Pancreas (tissue), 10 donors: ENCODE measurements around the gene EFHD2. TPM values are rescaled to one million over a fixed set of nuclear protein-coding genes. Genes with fewer than 3 reads are reported as not detected.

Experiments used
- ATAC-seq, 4 donors: fragments of 200-7000 bp; cut with Tn5 transposase; one replicate each; pipeline versions ENCODE4 v1.8.0 to v1.9.1; 2020; ENCODE audit warnings: mild to moderate bottlenecking in 4 of 4, moderate library complexity in 4 of 4
- DNase-seq, 6 donors: peaks; one replicate each; pipeline ENCODE4 v3.0.0-alpha.2; 2020
- FAIRE-seq: peaks from 2 replicates; lab custom pipeline; 2012; peaks lifted over from hg19 to GRCh38; lab: Jason Lieb, UNC
- H3K27ac ChIP-seq, 4 donors: fragments of 200-600 bp; sonication (generic); 1 replicate in 3 of 4; 2 replicates in 1 of 4; pipeline versions ENCODE4 v1.5.0 to v1.8.0; 2020
- H3K27me3 ChIP-seq, 4 donors: fragments of 200-600 bp; one replicate each; pipeline ENCODE4 v1.8.0; 2021
- H3K36me3 ChIP-seq, 3 donors: fragments of 200-600 bp; sonication (generic) in 1 of 3; one replicate each; pipeline versions ENCODE4 v1.5.0 to v1.8.0; 2020 to 2021
- H3K4me1 ChIP-seq, 3 donors: fragments of 200-600 bp; one replicate each; pipeline ENCODE4 v1.8.0; 2021
- H3K4me3 ChIP-seq, 4 donors: fragments of 200-600 bp; sonication (generic) in 2 of 4; one replicate each; pipeline versions ENCODE4 v1.5.0 to v1.8.0; 2020 to 2021
- H3K9me3 ChIP-seq, 4 donors: fragments of 200-600 bp; one replicate each; pipeline ENCODE4 v1.8.0; 2021
- CTCF ChIP-seq, 4 donors: fragments of 200-600 bp; sonication (generic) in 3 of 4; IDR thresholded peaks; one replicate each; pipeline versions ENCODE4 v1.5.0 to v1.8.0; 2021; ENCODE audit warnings: antibody characterized with exemption in 4 of 4
- WGBS, 2 donors: extraction: QIAGEN DNeasy Blood & Tissue Kit; methylation state at CpG; one replicate each; pipeline ENCODE4 v1.1.7; 2013; 5-methylcytosine and 5-hydroxymethylcytosine counted together
- intact Hi-C, 3 donors: fragments of 100-400 bp; cut with DNase I; formaldehyde crosslinking; loops; one replicate each; pipeline versions ENCODE4 v1.11.1 to v1.14.2; 2022
- polyA plus RNA-seq, 2 donors: library from polyadenylated mRNA; stranded (reverse); fragments of 200-250 nt; gene quantifications; one replicate each; pipeline ENCODE4 v1.2.3, GENCODE V29; 2013
- total RNA-seq, 6 donors: library from RNA; stranded (reverse); fragmentation: NEBNext Ultra II Directional in 4 of 6; extraction: Animal tissue kit (Norgen Biotek cat#: 25700) in 4 of 6; gene quantifications; one replicate each; pipeline versions ENCODE4 v1.2.1 to v1.2.4, GENCODE V29; 2021 to 2023
- donor health status: healthy with polysubstance abuse.
- donor health status: DM: no; HTN: no; CAD: no; lungs with moderate emphysema.
- donor health status: DM: no; HTN: no; CAD: no.
- donor health status: control.
- donor health status: control.
- donor health status: Bipolar disorder and iron deficiency.
- donor health status: DM: yes; HTN: yes; CAD: no.
- donor health status: DM: no; HTN: no; CAD: no.
- donor health status: DM: no; HTN: no; CAD: no.
- donor health status: DM: yes; HTN: yes; CAD: no.

Gene EFHD2
- total and polyA plus RNA-seq, 8 donors, result 30.5 to 47.4 (median 38.8) TPM

DNA sequence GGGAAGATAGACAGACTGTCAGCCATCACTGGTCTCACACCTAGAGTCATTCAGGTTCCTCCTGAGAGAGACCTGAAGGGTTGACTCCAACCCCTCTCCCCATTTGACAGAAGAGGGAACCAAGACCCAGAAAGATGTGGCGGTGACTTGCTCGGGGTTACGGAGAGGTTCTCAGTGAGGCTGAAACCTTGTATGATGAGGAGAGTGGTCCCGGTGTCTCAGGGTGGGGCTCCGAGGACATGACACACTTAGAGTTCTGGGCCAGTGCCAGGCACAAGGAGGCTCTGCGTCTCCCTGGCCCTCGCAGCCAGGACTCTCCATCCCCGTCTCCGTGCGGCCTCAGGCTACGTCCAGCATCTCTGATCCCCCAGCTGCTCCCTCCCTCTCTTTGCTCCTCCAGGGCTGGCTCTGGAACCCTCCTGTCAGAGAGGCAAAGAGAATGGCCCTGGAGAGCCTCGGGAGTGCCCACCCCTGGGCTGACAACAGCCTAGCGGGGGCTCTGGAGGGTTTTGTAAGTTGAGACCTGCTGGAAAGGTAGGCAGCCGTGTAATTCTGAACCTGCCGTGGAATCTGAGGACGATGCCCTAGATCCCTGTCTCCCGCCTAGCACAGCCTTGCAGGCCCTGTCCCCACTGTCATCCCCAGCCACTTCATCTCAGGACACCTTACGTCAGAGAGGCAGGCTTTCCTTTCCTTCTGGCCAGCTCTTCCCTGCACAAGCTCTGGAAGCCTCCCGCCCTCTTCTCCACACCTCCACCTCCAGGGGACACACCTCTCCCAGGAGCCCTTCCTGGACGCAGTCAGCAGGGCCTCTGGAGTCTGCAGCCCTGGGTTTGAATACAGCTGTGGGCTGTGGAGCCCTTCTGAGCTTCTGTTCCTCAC, 4.1 kb downstream of the EFHD2 start:
- intact Hi-C loops, result loop anchor here in 1 of 3 donors (5.0 kb wide), 1 partner anchor 87 kb away; no protein-coding TSS in a partner anchor
- H3K27me3 ChIP-seq, result no peaks in the 10 kb centered on the region
- H3K4me3 ChIP-seq, result no peak overlapping the region
- no peak for TF ChIP-seq CTCF (IDR thresholded peaks at IDR 0.05)
- H3K36me3 ChIP-seq, result no peaks in the 10 kb centered on the region
- no peaks in the 10 kb centered on the region for H3K9me3 ChIP-seq
- 86 to 87% methylated on average over 20 of the region's 20 CpGs for WGBS, 2 donors
- no peak for FAIRE-seq
- H3K27ac ChIP-seq, result peak overlapping the region in 1 of 4 donors; percentile 65
- DNase-seq, result peak in 3 of 6 donors; percentile 27 to 70 (median 47)
- ATAC-seq, result no peak
- H3K4me1 ChIP-seq, result peaks cover 4 to 40% (median 14%) of the 10 kb centered on the region in 3 donors

- 88 to 90% methylated on average over 10 of the region's 10 CpGs for WGBS, 2 donors
- ATAC-seq (no peak), DNase-seq (peak in 1 of 6 donors; percentile 58), FAIRE-seq (no peak)
- H3K27ac ChIP-seq, result no peak overlapping the region
- intact Hi-C loops, result loop anchor here in 1 of 3 donors (5.0 kb wide), 1 partner anchor 87 kb away; no protein-coding TSS in a partner anchor
- peaks cover 4 to 47% (median 14%) of the 10 kb centered on the region in 3 donors for H3K4me1 ChIP-seq
- no peak for TF ChIP-seq CTCF (IDR thresholded peaks at IDR 0.05)
- H3K27me3 ChIP-seq, result no peaks in the 10 kb centered on the region
- no peaks in the 10 kb centered on the region for H3K9me3 ChIP-seq
- no peaks in the 10 kb centered on the region for H3K36me3 ChIP-seq
- H3K4me3 ChIP-seq, result no peak overlapping the region
Measured at GRCh38 chr1:15414445-15414983, 4.8 kb downstream of the EFHD2 start.

GRCh38 chr1:15417059-15417934, 7.6 kb downstream of the EFHD2 start:
- FAIRE-seq, result no peak
- H3K4me1 ChIP-seq, result peaks cover 12 to 68% (median 31%) of the 10 kb centered on the region in 3 donors

More at GRCh38 chr1:15417059-15417934, 7.6 kb downstream of the EFHD2 start:
- Histone ChIP-seq H3K27me3 (no peaks in the 10 kb centered on the region), H3K27ac (peak overlapping the region in 3 of 4 donors; percentile 14 to 72 (median 67)), H3K9me3 (no peaks in the 10 kb centered on the region), H3K36me3 (no peaks in the 10 kb centered on the region), H3K4me3 (no peak overlapping the region)
- ATAC-seq, result peak in 2 of 4 donors; percentile 34 to 59
- DNase-seq, result peak in 3 of 6 donors; percentile 33 to 70 (median 37)
- WGBS, 2 donors, result 70 to 78% methylated on average over 18 of the region's 18 CpGs
- intact Hi-C loops, result no loop called here
- TF ChIP-seq CTCF (IDR thresholded peaks at IDR 0.05), result no peak
